SK-N-SH (cell line): Measurements from ENCODE around the gene RAB1A.

ENCODE experiments used
- CHD2 ChIP-seq: fragments of 150-350 bp; IDR thresholded peaks from 2 replicates; pipeline ENCODE4 v1.6.1; 2018; ENCODE audit warnings: low read length; ENCODE audit not compliant: partially characterized antibody
- CTCF ChIP-seq: fragments of 200-600 bp; sonication (generic); IDR thresholded peaks from 2 replicates; pipeline ENCODE4 v1.6.1; 2017; ENCODE audit warnings: antibody characterized with exemption, mild to moderate bottlenecking, moderate library complexity
- EZH2phosphoT487 ChIP-seq: fragments of 200-600 bp; sonication (generic); IDR thresholded peaks from 2 replicates; pipeline ENCODE4 v1.6.1; 2017; ENCODE audit warnings: low read depth, mixed run types, mild to moderate bottlenecking, antibody characterized with exemption, moderate library complexity, borderline replicate concordance
- GABPA ChIP-seq: IDR thresholded peaks from 2 replicates; pipeline ENCODE4 v1.4.0; 2012; ENCODE audit warnings: low read depth, mild to moderate bottlenecking
- JUND ChIP-seq: IDR thresholded peaks from 2 replicates; pipeline ENCODE4 v1.4.0; 2012
- POLR2AphosphoS5 ChIP-seq: IDR thresholded peaks from 2 replicates; pipeline ENCODE4 v1.6.1; 2012; ENCODE audit warnings: low read depth, low read length
- RCOR1 ChIP-seq: fragments of 150-350 bp; IDR thresholded peaks from 2 replicates; pipeline ENCODE4 v1.6.1; 2017; ENCODE audit warnings: antibody characterized with exemption, low read length
- REST ChIP-seq: IDR thresholded peaks from 2 replicates; pipeline ENCODE4 v1.6.1; 2012; ENCODE audit warnings: mild to moderate bottlenecking, low read depth, low read length, moderate library complexity
- SMC3 ChIP-seq: IDR thresholded peaks from 2 replicates; pipeline ENCODE4 v1.6.1; 2012; ENCODE audit warnings: low read depth, low read length, improper control_type of control experiment
- TAF1 ChIP-seq: IDR thresholded peaks from 2 replicates; pipeline ENCODE4 v1.6.1; 2012; ENCODE audit warnings: low read depth, mild to moderate bottlenecking, low read length, moderate library complexity, borderline replicate concordance
- YY1 ChIP-seq: IDR thresholded peaks from 2 replicates; pipeline ENCODE4 v1.4.0; 2012; ENCODE audit warnings: low read depth, mild to moderate bottlenecking
- TF ChIP-seq, protein P1 (sequence below): IDR thresholded peaks from 2 replicates; pipeline ENCODE4 v1.4.0; 2012; ENCODE audit warnings: low read depth, borderline replicate concordance
- TF ChIP-seq, protein P2 (sequence below): IDR thresholded peaks from 2 replicates; pipeline ENCODE4 v1.4.0; 2012; ENCODE audit warnings: low read depth

DNA sequence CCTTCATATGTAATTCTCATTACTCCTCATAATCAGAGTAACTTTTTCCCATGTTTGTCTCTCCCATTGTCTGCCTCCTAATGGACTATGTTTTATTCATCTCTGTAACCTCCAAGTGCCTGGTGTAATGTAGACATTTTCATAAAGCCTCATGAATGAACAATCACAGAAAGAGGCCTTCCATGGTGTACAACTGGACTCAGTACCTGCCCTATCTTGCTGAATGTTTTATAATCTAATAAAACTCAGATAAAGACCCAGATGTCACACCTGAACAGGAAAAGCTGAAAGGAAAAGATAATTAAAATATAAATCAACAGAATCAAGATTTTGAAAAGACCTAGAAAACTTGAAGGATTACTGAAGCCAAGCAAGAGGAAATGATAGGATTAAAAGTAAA, 36.7 kb downstream of the RAB1A start:
- TF ChIP-seq CTCF (no peak), GABPA (no peak), POLR2AphosphoS5 (no peak), EZH2phosphoT487 (no peak), JUND (no peak), SMC3 (no peak), RCOR1 (no peak), YY1 (no peak), CHD2 (no peak), REST (no peak), TAF1 (no peak)
- TF ChIP-seq, protein P1, sequence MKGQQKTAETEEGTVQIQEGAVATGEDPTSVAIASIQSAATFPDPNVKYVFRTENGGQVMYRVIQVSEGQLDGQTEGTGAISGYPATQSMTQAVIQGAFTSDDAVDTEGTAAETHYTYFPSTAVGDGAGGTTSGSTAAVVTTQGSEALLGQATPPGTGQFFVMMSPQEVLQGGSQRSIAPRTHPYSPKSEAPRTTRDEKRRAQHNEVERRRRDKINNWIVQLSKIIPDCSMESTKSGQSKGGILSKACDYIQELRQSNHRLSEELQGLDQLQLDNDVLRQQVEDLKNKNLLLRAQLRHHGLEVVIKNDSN: no peak
- TF ChIP-seq, protein P2, sequence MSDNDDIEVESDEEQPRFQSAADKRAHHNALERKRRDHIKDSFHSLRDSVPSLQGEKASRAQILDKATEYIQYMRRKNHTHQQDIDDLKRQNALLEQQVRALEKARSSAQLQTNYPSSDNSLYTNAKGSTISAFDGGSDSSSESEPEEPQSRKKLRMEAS: no peak
